H1 (cell line): ENCODE results near the gene KCNQ1. TPM values are rescaled to one million over a fixed set of nuclear protein-coding genes. Genes with fewer than 3 reads are reported as not detected.

Experiments
- CHD2 ChIP-seq: IDR thresholded peaks from 2 replicates; pipeline ENCODE4 v1.6.1; 2012; ENCODE audit warnings: low read length, improper control_type of control experiment
- CHD7 ChIP-seq: fragments of 300-600 bp; sonication (generic); IDR thresholded peaks from 2 replicates; pipeline ENCODE4 v1.7.1; 2012; ENCODE audit warnings: low read length, moderate library complexity, mild to moderate bottlenecking, inconsistent platforms; ENCODE audit not compliant: insufficient replicate concordance
- GABPA ChIP-seq: IDR thresholded peaks from 2 replicates; pipeline ENCODE4 v1.6.1; 2011; ENCODE audit warnings: mild to moderate bottlenecking, low read length, moderate library complexity, borderline replicate concordance; ENCODE audit not compliant: insufficient read depth
- TAF1 ChIP-seq: IDR thresholded peaks from 2 replicates; pipeline ENCODE4 v1.6.1; 2011; ENCODE audit warnings: mild to moderate bottlenecking, low read depth, low read length
- polyA plus RNA-seq, 7 experiments: library from polyadenylated mRNA; depleted of rRNA in 3 of 7; stranded (reverse) in 5 of 7; unstranded in 2 of 7; fragments of >200 nt in 5 of 7; fragments of 200-250 nt in 2 of 7; gene quantifications; 1 replicate in 5 of 7; 2 replicates in 1 of 7; 4 replicates in 1 of 7; pipeline versions ENCODE4 v1.2.1 to v1.2.3, GENCODE V29; 2011 to 2013; ENCODE audit warnings: missing spikeins in 2 of 7, mixed read lengths in 2 of 7
- total RNA-seq: library from RNA; stranded (reverse); fragmentation: NEBNext Ultra II Directional; extraction: Animal tissue kit (Norgen Biotek cat#: 25700); gene quantifications from 2 replicates; pipeline ENCODE4 v1.2.1, GENCODE V29; 2021

The KCNQ1 gene
- total and polyA plus RNA-seq, 2 of the 8 experiments (the other 6 are each of a cell fraction or from before 2014, with no cell fraction given), result 1.9 to 2.0 TPM

- no peak for TF ChIP-seq CHD7
- no peak for TF ChIP-seq GABPA
- TF ChIP-seq CHD2, result no peak
- TF ChIP-seq TAF1, result no peak
- TF ChIP-seq, all 59 proteins: peak for 0
Measured at GRCh38 chr11:2830886-2831285, 386.1 kb downstream of the KCNQ1 start (continued).
